ENCODE data around the gene CECR2.

DNA sequence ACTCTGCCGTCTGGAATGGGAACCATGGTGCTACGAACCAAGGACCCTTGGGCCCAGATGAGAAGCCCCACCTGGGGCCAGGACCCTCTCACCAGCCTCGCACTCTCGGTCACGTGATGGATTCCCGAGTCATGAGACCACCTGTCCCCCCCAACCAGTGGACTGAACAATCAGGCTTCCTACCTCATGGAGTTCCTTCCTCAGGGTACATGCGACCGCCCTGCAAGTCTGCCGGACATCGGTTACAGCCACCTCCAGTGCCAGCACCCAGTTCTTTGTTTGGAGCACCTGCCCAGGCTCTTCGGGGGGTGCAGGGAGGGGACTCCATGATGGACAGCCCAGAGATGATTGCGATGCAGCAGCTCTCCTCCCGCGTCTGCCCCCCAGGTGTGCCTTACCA lies 173.2 kb downstream of the CECR2 start:
- TF ChIP-seq, protein P1, sequence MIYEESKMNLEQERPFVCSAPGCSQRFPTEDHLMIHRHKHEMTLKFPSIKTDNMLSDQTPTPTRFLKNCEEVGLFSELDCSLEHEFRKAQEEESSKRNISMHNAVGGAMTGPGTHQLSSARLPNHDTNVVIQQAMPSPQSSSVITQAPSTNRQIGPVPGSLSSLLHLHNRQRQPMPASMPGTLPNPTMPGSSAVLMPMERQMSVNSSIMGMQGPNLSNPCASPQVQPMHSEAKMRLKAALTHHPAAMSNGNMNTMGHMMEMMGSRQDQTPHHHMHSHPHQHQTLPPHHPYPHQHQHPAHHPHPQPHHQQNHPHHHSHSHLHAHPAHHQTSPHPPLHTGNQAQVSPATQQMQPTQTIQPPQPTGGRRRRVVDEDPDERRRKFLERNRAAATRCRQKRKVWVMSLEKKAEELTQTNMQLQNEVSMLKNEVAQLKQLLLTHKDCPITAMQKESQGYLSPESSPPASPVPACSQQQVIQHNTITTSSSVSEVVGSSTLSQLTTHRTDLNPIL (CRISPR knock-in tag; IDR thresholded peaks at IDR 0.05; ENCODE audit: low read depth): no peak
- TF ChIP-seq, protein P2, sequence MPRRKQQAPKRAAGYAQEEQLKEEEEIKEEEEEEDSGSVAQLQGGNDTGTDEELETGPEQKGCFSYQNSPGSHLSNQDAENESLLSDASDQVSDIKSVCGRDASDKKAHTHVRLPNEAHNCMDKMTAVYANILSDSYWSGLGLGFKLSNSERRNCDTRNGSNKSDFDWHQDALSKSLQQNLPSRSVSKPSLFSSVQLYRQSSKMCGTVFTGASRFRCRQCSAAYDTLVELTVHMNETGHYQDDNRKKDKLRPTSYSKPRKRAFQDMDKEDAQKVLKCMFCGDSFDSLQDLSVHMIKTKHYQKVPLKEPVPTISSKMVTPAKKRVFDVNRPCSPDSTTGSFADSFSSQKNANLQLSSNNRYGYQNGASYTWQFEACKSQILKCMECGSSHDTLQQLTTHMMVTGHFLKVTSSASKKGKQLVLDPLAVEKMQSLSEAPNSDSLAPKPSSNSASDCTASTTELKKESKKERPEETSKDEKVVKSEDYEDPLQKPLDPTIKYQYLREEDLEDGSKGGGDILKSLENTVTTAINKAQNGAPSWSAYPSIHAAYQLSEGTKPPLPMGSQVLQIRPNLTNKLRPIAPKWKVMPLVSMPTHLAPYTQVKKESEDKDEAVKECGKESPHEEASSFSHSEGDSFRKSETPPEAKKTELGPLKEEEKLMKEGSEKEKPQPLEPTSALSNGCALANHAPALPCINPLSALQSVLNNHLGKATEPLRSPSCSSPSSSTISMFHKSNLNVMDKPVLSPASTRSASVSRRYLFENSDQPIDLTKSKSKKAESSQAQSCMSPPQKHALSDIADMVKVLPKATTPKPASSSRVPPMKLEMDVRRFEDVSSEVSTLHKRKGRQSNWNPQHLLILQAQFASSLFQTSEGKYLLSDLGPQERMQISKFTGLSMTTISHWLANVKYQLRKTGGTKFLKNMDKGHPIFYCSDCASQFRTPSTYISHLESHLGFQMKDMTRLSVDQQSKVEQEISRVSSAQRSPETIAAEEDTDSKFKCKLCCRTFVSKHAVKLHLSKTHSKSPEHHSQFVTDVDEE (CRISPR knock-in tag; IDR thresholded peaks at IDR 0.05): no peak
- TF ChIP-seq SNAI2 (CRISPR knock-in tag; IDR thresholded peaks at IDR 0.05) (no peak), ZFP3 (CRISPR knock-in tag; IDR thresholded peaks at IDR 0.05) (no peak), GLIS3 (CRISPR knock-in tag; IDR thresholded peaks at IDR 0.05) (no peak), TCF4 (CRISPR knock-in tag; IDR thresholded peaks at IDR 0.05; ENCODE audit: borderline replicate concordance) (no peak), ZFP30 (CRISPR knock-in tag; IDR thresholded peaks at IDR 0.05) (no peak), ZC3H10 (CRISPR knock-in tag; IDR thresholded peaks at IDR 0.05) (no peak), ARNTL (CRISPR knock-in tag; IDR thresholded peaks at IDR 0.05; ENCODE audit: borderline replicate concordance, low read depth) (no peak), ESRRG (CRISPR knock-in tag; IDR thresholded peaks at IDR 0.05) (no peak), BACH2 (CRISPR knock-in tag; IDR thresholded peaks at IDR 0.05; ENCODE audit: borderline replicate concordance) (no peak)
- TF ChIP-seq, protein P3, sequence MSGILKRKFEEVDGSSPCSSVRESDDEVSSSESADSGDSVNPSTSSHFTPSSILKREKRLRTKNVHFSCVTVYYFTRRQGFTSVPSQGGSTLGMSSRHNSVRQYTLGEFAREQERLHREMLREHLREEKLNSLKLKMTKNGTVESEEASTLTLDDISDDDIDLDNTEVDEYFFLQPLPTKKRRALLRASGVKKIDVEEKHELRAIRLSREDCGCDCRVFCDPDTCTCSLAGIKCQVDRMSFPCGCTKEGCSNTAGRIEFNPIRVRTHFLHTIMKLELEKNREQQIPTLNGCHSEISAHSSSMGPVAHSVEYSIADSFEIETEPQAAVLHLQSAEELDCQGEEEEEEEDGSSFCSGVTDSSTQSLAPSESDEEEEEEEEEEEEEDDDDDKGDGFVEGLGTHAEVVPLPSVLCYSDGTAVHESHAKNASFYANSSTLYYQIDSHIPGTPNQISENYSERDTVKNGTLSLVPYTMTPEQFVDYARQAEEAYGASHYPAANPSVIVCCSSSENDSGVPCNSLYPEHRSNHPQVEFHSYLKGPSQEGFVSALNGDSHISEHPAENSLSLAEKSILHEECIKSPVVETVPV (CRISPR knock-in tag; IDR thresholded peaks at IDR 0.05): no peak
- TF ChIP-seq, protein P4, sequence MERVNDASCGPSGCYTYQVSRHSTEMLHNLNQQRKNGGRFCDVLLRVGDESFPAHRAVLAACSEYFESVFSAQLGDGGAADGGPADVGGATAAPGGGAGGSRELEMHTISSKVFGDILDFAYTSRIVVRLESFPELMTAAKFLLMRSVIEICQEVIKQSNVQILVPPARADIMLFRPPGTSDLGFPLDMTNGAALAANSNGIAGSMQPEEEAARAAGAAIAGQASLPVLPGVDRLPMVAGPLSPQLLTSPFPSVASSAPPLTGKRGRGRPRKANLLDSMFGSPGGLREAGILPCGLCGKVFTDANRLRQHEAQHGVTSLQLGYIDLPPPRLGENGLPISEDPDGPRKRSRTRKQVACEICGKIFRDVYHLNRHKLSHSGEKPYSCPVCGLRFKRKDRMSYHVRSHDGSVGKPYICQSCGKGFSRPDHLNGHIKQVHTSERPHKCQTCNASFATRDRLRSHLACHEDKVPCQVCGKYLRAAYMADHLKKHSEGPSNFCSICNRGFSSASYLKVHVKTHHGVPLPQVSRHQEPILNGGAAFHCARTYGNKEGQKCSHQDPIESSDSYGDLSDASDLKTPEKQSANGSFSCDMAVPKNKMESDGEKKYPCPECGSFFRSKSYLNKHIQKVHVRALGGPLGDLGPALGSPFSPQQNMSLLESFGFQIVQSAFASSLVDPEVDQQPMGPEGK (CRISPR knock-in tag; IDR thresholded peaks at IDR 0.05; ENCODE audit: borderline replicate concordance): no peak

Data from SK-N-SH treated with all-trans-retinoic acid at 6 μM for 48 hours (cell line).